IPS-18a (cell line): ENCODE data around the gene ANKRD37.

Experiments used
- H3K27ac ChIP-seq: one replicate; pipeline ENCODE4 v1.5.1; 2013; ENCODE audit warnings: low read length
- H3K27me3 ChIP-seq: one replicate; pipeline ENCODE4 v1.6.1; 2013; ENCODE audit warnings: mild to moderate bottlenecking, low read length; ENCODE audit not compliant: control insufficient read depth, insufficient read depth
- H3K36me3 ChIP-seq: one replicate; pipeline ENCODE4 v1.6.1; 2013; ENCODE audit warnings: low read depth, low read length; ENCODE audit not compliant: control insufficient read depth
- H3K4me1 ChIP-seq: one replicate; pipeline ENCODE4 v1.6.1; 2013; ENCODE audit warnings: low read depth, low read length; ENCODE audit not compliant: control insufficient read depth
- H3K4me3 ChIP-seq: one replicate; pipeline ENCODE4 v1.5.1; 2013; ENCODE audit warnings: low read length
- H3K9ac ChIP-seq: one replicate; pipeline ENCODE4 v1.6.1; 2013; ENCODE audit warnings: mild to moderate bottlenecking, low read length, moderate library complexity
- H3K9me3 ChIP-seq: one replicate; pipeline ENCODE4 v1.6.1; 2013; ENCODE audit warnings: low read depth, low read length; ENCODE audit not compliant: control insufficient read depth

ANKRD37 gene

DNA sequence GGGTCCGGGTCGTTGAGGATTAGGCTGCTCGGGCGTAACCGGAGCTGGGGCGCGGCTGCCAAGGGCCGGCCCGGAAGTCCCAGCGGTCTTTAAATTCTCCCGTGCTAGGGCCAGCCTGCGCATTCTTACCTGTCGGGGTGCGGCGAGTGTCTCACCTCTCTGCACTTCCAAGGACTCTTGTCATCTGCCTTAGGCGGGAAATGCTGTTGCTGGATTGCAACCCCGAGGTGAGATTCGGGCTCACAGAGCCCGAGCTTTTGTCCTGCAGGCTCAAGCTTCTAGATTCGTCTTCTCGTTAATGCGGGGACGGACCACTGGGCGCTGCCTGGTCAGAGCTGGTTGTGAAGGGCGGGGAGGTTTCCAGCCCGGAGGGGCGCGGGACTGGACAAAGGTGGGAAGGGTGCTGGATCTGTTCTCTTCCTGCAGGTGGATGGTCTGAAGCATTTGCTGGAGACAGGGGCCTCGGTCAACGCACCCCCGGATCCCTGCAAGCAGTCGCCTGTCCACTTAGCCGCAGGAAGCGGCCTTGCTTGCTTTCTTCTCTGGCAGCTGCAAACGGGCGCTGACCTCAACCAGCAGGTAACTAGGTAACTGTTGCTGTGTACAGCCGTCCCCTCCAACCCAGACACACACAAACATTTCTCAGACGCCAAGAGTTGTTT is at the start of gene ANKRD37:
TSS of gene ANKRD37 (plus strand) at position 118 of the 662 bp plus-strand sequence. CDS start at position 201, 83 bp downstream.
- Histone ChIP-seq H3K4me3 (peak within 1 kb of the TSS; percentile 71), H3K36me3 (peaks cover 10% of the 10 kb centered on the region), H3K27me3 (peaks cover 19% of the 10 kb centered on the region), H3K9ac (peak within 1 kb of the TSS; percentile 43), H3K9me3 (no peaks in the 10 kb centered on the region), H3K4me1 (peaks cover 5% of the 10 kb centered on the region), H3K27ac (no peak within 1 kb of the TSS)

DNA sequence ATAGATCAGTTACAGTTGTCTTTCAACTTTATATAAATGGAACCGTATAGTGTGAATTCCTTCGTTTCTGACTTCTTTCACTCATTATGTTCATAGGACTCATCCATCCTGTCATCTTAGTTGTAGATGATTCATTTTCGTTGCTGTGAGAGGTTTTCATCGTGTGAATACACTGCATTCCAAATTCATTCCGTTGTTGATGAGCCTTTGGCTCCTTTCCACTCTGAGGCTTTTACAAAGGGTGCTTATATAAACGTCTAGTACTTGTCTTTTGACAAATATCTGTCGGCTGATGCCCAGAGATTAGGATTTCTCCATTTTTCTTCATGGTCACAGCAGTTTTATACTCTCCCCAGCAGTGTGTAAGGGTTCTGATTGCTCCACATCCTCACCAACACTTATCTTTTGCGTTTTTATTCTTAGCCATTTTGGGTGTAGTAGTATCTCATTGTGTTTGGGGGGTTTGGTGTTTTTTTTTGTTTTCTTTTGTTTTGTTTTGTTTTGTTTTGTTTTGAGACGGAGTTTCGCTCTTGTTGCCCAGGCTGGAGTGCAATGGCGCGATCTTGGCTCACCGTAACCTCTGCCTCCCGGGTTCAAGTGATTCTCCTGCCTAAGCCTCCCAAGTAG is 49.6 kb upstream of the ANKRD37 start:
- Histone ChIP-seq H3K4me1 (no peaks in the 10 kb centered on the region), H3K36me3 (no peaks in the 10 kb centered on the region), H3K9ac (no peak overlapping the region), H3K9me3 (no peaks in the 10 kb centered on the region), H3K4me3 (no peak overlapping the region), H3K27me3 (no peaks in the 10 kb centered on the region), H3K27ac (no peak overlapping the region)

DNA sequence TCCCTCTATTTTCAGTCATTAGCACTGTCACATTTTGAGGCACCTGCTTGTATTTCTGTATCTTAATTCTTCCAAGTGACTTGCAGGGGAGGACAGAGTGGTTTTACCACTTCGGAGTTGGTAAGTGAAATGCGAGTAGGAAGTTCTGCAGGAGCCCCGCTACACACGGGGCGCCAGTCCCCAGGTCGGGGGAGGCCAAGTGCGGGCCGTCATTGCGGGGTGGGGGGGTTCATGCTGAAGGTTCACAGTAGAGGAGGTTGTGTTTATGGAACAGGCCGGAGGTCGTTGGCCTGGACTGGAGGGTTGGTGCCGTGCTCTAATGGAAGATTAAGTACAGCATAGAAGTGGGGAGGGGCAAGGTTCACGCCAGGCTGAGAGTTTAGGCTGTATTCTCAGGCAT is 45.0 kb upstream of the ANKRD37 start:
- H3K4me1 ChIP-seq = no peaks in the 10 kb centered on the region
- H3K27me3 ChIP-seq = no peaks in the 10 kb centered on the region
- H3K9me3 ChIP-seq = no peaks in the 10 kb centered on the region
- no peaks in the 10 kb centered on the region for H3K36me3 ChIP-seq
- no peak overlapping the region for H3K4me3 ChIP-seq
- no peak overlapping the region for H3K27ac ChIP-seq
- H3K9ac ChIP-seq = no peak overlapping the region

DNA sequence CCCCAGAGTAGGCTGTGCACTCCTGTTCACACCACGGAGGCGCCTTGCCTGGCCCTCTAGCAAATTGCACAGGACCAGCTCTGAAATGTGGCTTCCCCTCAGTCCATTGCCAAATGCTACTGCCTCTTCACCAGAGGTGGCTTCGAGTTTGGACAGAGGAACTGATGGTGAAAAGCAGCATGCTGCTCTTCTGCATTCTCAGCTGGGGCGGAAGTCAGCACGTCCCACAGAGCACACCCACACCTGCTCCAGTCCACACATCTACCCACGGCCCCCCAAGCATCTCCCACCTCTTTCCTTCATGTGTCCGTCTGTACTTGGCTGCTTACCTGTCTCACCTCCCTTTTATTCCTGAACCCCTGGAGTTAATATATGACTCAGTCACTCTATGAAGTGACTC is 44.4 kb upstream of the ANKRD37 start:
- Histone ChIP-seq H3K27me3 (no peaks in the 10 kb centered on the region), H3K36me3 (no peaks in the 10 kb centered on the region), H3K4me1 (no peaks in the 10 kb centered on the region), H3K4me3 (no peak overlapping the region), H3K27ac (no peak overlapping the region), H3K9me3 (no peaks in the 10 kb centered on the region), H3K9ac (no peak overlapping the region)

- H3K9ac ChIP-seq = no peak overlapping the region
Measured at GRCh38 chr4:185352741-185353140, 43.9 kb upstream of the ANKRD37 start.

GRCh38 chr4:185357211-185357610 is 39.4 kb upstream of the ANKRD37 start:
- H3K9ac ChIP-seq = no peak overlapping the region
- no peaks in the 10 kb centered on the region for H3K4me1 ChIP-seq
- H3K4me3 ChIP-seq = no peak overlapping the region
- H3K36me3 ChIP-seq = no peaks in the 10 kb centered on the region
- no peak overlapping the region for H3K27ac ChIP-seq
- H3K27me3 ChIP-seq = no peaks in the 10 kb centered on the region
- H3K9me3 ChIP-seq = no peaks in the 10 kb centered on the region

More at GRCh38 chr4:185352741-185353140, 43.9 kb upstream of the ANKRD37 start:
- Histone ChIP-seq H3K4me1 (no peaks in the 10 kb centered on the region), H3K27ac (no peak overlapping the region), H3K4me3 (no peak overlapping the region), H3K27me3 (no peaks in the 10 kb centered on the region), H3K36me3 (no peaks in the 10 kb centered on the region), H3K9me3 (no peaks in the 10 kb centered on the region)

GRCh38 chr4:185357733-185358440 is 38.8 kb upstream of the ANKRD37 start:
- Histone ChIP-seq H3K27me3 (no peaks in the 10 kb centered on the region), H3K9me3 (no peaks in the 10 kb centered on the region), H3K27ac (no peak overlapping the region), H3K36me3 (no peaks in the 10 kb centered on the region), H3K4me3 (no peak overlapping the region), H3K9ac (no peak overlapping the region), H3K4me1 (no peaks in the 10 kb centered on the region)

- Histone ChIP-seq H3K9ac (no peak overlapping the region), H3K36me3 (no peaks in the 10 kb centered on the region), H3K9me3 (no peaks in the 10 kb centered on the region), H3K27me3 (no peaks in the 10 kb centered on the region), H3K4me3 (no peak overlapping the region), H3K27ac (no peak overlapping the region), H3K4me1 (no peaks in the 10 kb centered on the region)
Measured at GRCh38 chr4:185358514-185358913, 38.1 kb upstream of the ANKRD37 start.

DNA sequence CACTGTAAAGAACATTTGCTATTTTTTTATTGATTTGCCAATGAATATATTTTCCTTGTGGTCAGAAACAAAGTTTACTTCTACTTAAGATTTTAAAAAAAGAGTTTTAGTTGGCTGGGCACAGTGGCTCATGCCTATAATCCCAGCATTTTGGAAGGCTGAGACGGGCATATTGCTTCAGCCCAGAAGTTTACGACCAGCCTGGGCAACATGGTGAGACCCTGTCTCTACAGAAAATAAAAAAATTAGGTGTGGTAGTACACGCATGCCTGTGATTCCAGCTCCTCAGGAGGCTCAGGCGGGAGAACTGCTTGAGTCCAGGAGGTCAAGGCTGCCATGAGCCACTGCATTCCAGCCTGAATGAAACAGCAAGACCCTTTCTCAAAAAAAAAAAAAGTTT is 37.7 kb upstream of the ANKRD37 start:
- Histone ChIP-seq H3K4me3 (no peak overlapping the region), H3K27me3 (no peaks in the 10 kb centered on the region), H3K36me3 (no peaks in the 10 kb centered on the region), H3K4me1 (no peaks in the 10 kb centered on the region), H3K9ac (no peak overlapping the region), H3K27ac (no peak overlapping the region), H3K9me3 (no peaks in the 10 kb centered on the region)

DNA sequence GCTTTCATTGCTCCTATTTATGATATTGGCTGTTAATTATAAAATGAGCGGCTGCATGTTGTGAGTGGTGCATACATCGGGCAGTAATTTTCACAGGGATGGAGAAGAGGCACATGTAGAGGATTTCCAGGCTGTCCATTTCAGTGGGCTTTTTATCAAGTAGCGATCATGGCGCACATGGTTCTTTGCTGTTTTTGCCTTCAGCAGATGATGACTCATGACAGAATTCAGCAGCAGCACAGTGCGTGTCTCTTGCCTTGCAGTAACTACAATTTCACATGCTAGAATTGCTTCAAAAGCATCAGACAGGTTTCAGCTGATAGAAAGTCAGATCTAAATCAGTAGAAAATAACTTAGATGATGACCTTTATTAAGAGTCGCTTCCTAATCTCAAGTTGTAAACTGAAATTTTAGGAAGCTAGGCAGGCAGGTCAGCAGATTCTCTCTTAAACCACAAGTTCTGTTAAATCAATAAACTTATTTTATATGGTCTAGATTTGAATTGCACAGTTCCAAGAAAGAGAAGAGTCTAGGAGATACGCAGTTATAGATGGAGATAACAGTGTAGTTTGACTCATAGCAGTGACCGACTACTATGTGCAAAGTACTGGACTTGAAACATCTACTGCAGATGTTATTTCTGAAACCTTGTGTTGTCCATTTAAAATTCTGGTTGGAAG is 36.7 kb upstream of the ANKRD37 start:
- Histone ChIP-seq H3K4me1 (no peaks in the 10 kb centered on the region), H3K27me3 (no peaks in the 10 kb centered on the region), H3K9ac (no peak overlapping the region), H3K9me3 (no peaks in the 10 kb centered on the region), H3K36me3 (no peaks in the 10 kb centered on the region), H3K27ac (no peak overlapping the region), H3K4me3 (no peak overlapping the region)

DNA sequence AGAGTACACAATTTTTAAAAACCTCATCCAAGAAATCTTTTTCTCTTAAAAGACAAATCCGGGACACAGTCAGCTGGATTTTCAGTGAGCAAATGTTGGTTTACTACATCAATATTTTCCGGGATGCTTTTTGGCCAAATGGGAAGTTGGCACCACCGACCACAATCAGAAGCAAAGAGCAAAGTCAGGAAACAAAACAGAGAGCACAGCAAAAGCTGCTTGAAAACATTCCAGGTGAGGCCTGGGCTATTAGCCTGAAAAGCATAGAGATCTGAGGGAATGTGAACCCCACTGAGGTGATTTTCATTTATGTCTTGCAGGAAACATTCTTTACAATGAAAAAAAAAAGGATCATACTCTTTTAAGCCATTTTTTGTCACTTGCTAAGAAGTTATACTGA is 34.8 kb upstream of the ANKRD37 start:
- no peak overlapping the region for H3K27ac ChIP-seq
- no peaks in the 10 kb centered on the region for H3K9me3 ChIP-seq
- H3K27me3 ChIP-seq = no peaks in the 10 kb centered on the region
- H3K36me3 ChIP-seq = no peaks in the 10 kb centered on the region
- H3K9ac ChIP-seq = no peak overlapping the region
- no peak overlapping the region for H3K4me3 ChIP-seq
- no peaks in the 10 kb centered on the region for H3K4me1 ChIP-seq
